GM12878 (cell line): Measurements from ENCODE around the gene FHIP1A. TPM values are rescaled to one million over a fixed set of nuclear protein-coding genes. Genes with fewer than 3 reads are reported as not detected.

Source experiments
- E4F1 ChIP-seq: fragments of 450-650 bp; IDR thresholded peaks from 2 replicates; pipeline ENCODE4 v1.6.1; 2018; ENCODE audit warnings: borderline replicate concordance, mild to moderate bottlenecking; ENCODE audit not compliant: partially characterized antibody
- IRF3 ChIP-seq: fragments of 450-650 bp; IDR thresholded peaks from 2 replicates; pipeline ENCODE4 v1.6.1; 2014; ENCODE audit warnings: mild to moderate bottlenecking
- IRF4 ChIP-seq: IDR thresholded peaks from 2 replicates; pipeline ENCODE4 v1.6.1; 2011; ENCODE audit warnings: low read depth, low read length
- PML ChIP-seq: IDR thresholded peaks from 2 replicates; pipeline ENCODE4 v1.6.1; 2012; ENCODE audit warnings: low read length, inconsistent platforms
- RELA ChIP-seq: fragments of 450-650 bp; IDR thresholded peaks from 2 replicates; pipeline ENCODE4 v1.8.0; 2014; ENCODE audit warnings: borderline replicate concordance; ENCODE audit not compliant: partially characterized antibody
- SP1 ChIP-seq: IDR thresholded peaks from one replicate; pipeline ENCODE4 v1.6.1; 2011; ENCODE audit warnings: low read depth, low read length
- ZBTB40 ChIP-seq: fragments of 450-650 bp; IDR thresholded peaks from 2 replicates; pipeline ENCODE4 v1.6.1; 2016; ENCODE audit warnings: mild to moderate bottlenecking, moderate library complexity, borderline replicate concordance
- ZZZ3 ChIP-seq: IDR thresholded peaks from 2 replicates; pipeline ENCODE4 v1.6.1; 2011; ENCODE audit warnings: low read depth; ENCODE audit not compliant: control insufficient read depth, insufficient read length
- polyA plus RNA-seq, 11 experiments: library from polyadenylated mRNA; depleted of rRNA in 4 of 11; unstranded in 6 of 11; stranded (reverse) in 5 of 11; fragments of >200 nt; fragmentation: Nextera tagmentation in 4 of 11; fragmentation: Illumina TruSeq in 1 of 11; extraction: Ambion mirVana in 4 of 11; extraction: Trizol in 1 of 11; gene quantifications; 1 replicate in 1 of 11; 2 replicates in 10 of 11; pipeline versions ENCODE4 v1.2.1 to v1.2.3, GENCODE V29; 2011 to 2016; ENCODE audit warnings: inconsistent platforms in 2 of 11, missing spikeins in 2 of 11, low read depth in 1 of 11
- total RNA-seq, 4 experiments: library from RNA; depleted of rRNA in 3 of 4; stranded (reverse); fragments of >200 nt in 3 of 4; fragmentation: Illumina TruSeq in 1 of 4; extraction: Trizol in 1 of 4; gene quantifications; 2 replicates each; pipeline versions ENCODE4 v1.2.1 to v1.2.3, GENCODE V29; 2013 to 2021
- TF ChIP-seq, protein P1 (sequence below), 3 experiments: IDR thresholded peaks in 2 of 3; conservative IDR thresholded peaks in 1 of 3; 2 replicates each; pipeline ENCODE4 v1.5.1; 2011; ENCODE audit warnings: low read depth in 3 of 3, low read length in 3 of 3, mild to moderate bottlenecking in 3 of 3, control low read depth in 2 of 3, moderate library complexity in 2 of 3, inconsistent platforms in 1 of 3, mixed read lengths in 1 of 3; ENCODE audit not compliant: control insufficient read depth in 2 of 3, insufficient read depth in 1 of 3; ENCODE audit errors: extremely low read depth in 1 of 3
- TF ChIP-seq, protein P2 (sequence below): IDR thresholded peaks from 2 replicates; pipeline ENCODE4 v1.6.1; 2011; ENCODE audit warnings: mild to moderate bottlenecking, low read depth, low read length, moderate library complexity; ENCODE audit not compliant: insufficient replicate concordance
- TF ChIP-seq, protein P3 (sequence below): fragments of 450-650 bp; IDR thresholded peaks from 2 replicates; pipeline ENCODE4 v1.6.1; 2017; ENCODE audit warnings: mild to moderate bottlenecking, low read depth, inconsistent platforms; ENCODE audit not compliant: poor library complexity, severe bottlenecking

FHIP1A gene
- total and polyA plus RNA-seq, 10 of the 15 experiments (the other 5 are each of a cell fraction or from before 2014, with no cell fraction given): 0.02 to 5.5 (median 0.13) TPM; not detected in 1

DNA sequence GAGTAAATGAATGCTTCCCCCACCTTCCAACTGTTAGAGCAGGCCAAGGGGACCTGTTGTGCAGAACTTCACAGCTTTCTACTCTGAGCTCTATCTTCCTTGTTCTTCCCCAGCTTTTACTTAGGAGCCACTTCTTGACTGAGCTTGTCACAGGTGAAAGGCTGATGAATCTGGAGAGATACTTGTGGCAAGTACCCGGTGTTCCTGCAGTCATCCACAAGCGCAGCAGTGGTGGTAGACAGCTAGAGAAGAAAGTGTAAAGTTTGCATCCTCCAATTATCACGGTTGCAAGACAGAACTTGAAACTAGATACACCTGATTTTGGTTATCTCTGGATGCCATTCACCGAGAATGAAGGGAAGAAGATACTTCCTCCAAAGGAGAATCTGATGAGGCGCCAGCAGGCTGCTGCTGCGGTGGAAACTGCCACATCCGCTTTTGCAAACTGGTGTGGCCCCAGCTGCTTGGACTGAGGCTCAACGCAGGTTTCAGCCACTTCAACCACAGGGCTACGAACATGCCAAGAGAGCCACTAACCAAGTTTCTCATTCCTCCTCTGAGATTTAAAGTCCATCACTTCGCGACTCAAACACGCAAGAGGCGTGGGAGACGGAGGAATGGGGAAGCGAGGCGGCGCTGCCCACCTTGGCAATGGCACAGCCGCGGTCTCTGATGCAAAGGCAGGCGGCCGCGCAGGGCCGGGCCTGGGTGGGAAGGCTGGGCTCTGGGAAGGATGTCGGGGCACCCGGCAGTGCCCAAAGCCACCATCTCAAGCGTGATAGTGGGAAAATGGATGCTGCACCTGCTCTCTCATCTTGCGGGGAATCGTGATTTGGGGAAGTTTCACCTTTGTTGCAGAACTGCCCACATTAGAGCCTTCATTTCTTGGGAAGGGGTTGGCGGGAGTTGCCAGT, 1.3 kb upstream of the FHIP1A start (continued):
- TF ChIP-seq, protein P1, sequence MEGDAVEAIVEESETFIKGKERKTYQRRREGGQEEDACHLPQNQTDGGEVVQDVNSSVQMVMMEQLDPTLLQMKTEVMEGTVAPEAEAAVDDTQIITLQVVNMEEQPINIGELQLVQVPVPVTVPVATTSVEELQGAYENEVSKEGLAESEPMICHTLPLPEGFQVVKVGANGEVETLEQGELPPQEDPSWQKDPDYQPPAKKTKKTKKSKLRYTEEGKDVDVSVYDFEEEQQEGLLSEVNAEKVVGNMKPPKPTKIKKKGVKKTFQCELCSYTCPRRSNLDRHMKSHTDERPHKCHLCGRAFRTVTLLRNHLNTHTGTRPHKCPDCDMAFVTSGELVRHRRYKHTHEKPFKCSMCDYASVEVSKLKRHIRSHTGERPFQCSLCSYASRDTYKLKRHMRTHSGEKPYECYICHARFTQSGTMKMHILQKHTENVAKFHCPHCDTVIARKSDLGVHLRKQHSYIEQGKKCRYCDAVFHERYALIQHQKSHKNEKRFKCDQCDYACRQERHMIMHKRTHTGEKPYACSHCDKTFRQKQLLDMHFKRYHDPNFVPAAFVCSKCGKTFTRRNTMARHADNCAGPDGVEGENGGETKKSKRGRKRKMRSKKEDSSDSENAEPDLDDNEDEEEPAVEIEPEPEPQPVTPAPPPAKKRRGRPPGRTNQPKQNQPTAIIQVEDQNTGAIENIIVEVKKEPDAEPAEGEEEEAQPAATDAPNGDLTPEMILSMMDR (IDR thresholded peaks at IDR 0.05 in 2 of 3, conservative IDR thresholded peaks at IDR 0.05 in 1 of 3; ENCODE audit: control insufficient read depth in 2 of 3, extremely low read depth in 1 of 3, insufficient read depth in 1 of 3, low read depth in 3 of 3, low read length in 3 of 3): peak in 1 of 3 experiments; percentile 30; a peak in 1 of 6 replicates
- no peak for TF ChIP-seq E4F1
- TF ChIP-seq, protein P2, sequence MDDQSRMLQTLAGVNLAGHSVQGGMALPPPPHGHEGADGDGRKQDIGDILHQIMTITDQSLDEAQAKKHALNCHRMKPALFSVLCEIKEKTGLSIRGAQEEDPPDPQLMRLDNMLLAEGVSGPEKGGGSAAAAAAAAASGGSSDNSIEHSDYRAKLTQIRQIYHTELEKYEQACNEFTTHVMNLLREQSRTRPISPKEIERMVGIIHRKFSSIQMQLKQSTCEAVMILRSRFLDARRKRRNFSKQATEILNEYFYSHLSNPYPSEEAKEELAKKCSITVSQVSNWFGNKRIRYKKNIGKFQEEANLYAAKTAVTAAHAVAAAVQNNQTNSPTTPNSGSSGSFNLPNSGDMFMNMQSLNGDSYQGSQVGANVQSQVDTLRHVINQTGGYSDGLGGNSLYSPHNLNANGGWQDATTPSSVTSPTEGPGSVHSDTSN: no peak
- no peak for TF ChIP-seq RELA
- no peak for TF ChIP-seq PML
- TF ChIP-seq IRF4: peak; percentile 74
- TF ChIP-seq, protein P3, sequence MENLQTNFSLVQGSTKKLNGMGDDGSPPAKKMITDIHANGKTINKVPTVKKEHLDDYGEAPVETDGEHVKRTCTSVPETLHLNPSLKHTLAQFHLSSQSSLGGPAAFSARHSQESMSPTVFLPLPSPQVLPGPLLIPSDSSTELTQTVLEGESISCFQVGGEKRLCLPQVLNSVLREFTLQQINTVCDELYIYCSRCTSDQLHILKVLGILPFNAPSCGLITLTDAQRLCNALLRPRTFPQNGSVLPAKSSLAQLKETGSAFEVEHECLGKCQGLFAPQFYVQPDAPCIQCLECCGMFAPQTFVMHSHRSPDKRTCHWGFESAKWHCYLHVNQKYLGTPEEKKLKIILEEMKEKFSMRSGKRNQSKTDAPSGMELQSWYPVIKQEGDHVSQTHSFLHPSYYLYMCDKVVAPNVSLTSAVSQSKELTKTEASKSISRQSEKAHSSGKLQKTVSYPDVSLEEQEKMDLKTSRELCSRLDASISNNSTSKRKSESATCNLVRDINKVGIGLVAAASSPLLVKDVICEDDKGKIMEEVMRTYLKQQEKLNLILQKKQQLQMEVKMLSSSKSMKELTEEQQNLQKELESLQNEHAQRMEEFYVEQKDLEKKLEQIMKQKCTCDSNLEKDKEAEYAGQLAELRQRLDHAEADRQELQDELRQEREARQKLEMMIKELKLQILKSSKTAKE: peak; percentile 81
- TF ChIP-seq ZBTB40: no peak
- TF ChIP-seq SP1: no peak
- TF ChIP-seq ZZZ3: no peak
- TF ChIP-seq IRF3: no peak
